Mesendoderm (in vitro differentiated cells): Measurements from ENCODE around the gene ADAM19. TPM values are rescaled to one million over a fixed set of nuclear protein-coding genes. Genes with fewer than 3 reads are reported as not detected.

Experiments
- DNase-seq: peaks from one replicate; pipeline ENCODE4 v3.0.0; 2013
- H2AK5ac ChIP-seq: 2 replicates; pipeline ENCODE4 v1.6.1; 2013; ENCODE audit warnings: low read length, inconsistent platforms
- H2BK120ac ChIP-seq: 2 replicates; pipeline ENCODE4 v1.6.1; 2013; ENCODE audit warnings: low read depth, mild to moderate bottlenecking, low read length, moderate library complexity, mixed read lengths
- H2BK15ac ChIP-seq: replicated peaks from 2 replicates; pipeline ENCODE4 v1.6.1; 2013; ENCODE audit warnings: low read depth, mild to moderate bottlenecking, moderate library complexity
- H2BK5ac ChIP-seq: 2 replicates; pipeline ENCODE4 v1.6.1; 2013; ENCODE audit warnings: low read length, inconsistent platforms
- H3K18ac ChIP-seq: 2 replicates; pipeline ENCODE4 v1.6.1; 2013; ENCODE audit warnings: mild to moderate bottlenecking, low read length, mixed read lengths
- H3K23ac ChIP-seq: one replicate; pipeline ENCODE4 v1.6.1; 2013; ENCODE audit warnings: low read length
- H3K27ac ChIP-seq: 2 replicates; pipeline ENCODE4 v1.5.1; 2013; ENCODE audit warnings: low read depth, mild to moderate bottlenecking, inconsistent platforms, low read length, moderate library complexity
- H3K27me3 ChIP-seq: 2 replicates; pipeline ENCODE4 v1.6.1; 2013; ENCODE audit warnings: low read length, control low read depth, mild to moderate bottlenecking, inconsistent platforms; ENCODE audit not compliant: insufficient read depth, poor library complexity
- H3K36me3 ChIP-seq: 2 replicates; pipeline ENCODE4 v1.6.1; 2013; ENCODE audit warnings: low read length, inconsistent platforms; ENCODE audit not compliant: control insufficient read depth, insufficient read depth
- H3K4ac ChIP-seq: one replicate; pipeline ENCODE4 v1.6.1; 2013; ENCODE audit warnings: low read depth, mild to moderate bottlenecking, low read length, moderate library complexity
- H3K4me1 ChIP-seq: 2 replicates; pipeline ENCODE4 v1.6.1; 2013; ENCODE audit warnings: low read depth, low read length, inconsistent platforms; ENCODE audit not compliant: control insufficient read depth
- H3K4me2 ChIP-seq: 2 replicates; pipeline ENCODE4 v1.6.1; 2013; ENCODE audit warnings: low read length
- H3K4me3 ChIP-seq: 2 replicates; pipeline ENCODE4 v1.5.1; 2013; ENCODE audit warnings: mild to moderate bottlenecking, low read length
- H3K56ac ChIP-seq: one replicate; pipeline ENCODE4 v1.6.1; 2013; ENCODE audit warnings: low read length
- H3K79me1 ChIP-seq: 2 replicates; pipeline ENCODE4 v1.6.1; 2013; ENCODE audit warnings: low read length, inconsistent platforms
- H3K79me2 ChIP-seq: 2 replicates; pipeline ENCODE4 v1.6.1; 2013; ENCODE audit warnings: mild to moderate bottlenecking, low read length; ENCODE audit not compliant: control insufficient read depth, insufficient read depth
- H3K9ac ChIP-seq: 2 replicates; pipeline ENCODE4 v1.6.1; 2013; ENCODE audit warnings: low read length, inconsistent platforms
- H4K5ac ChIP-seq: one replicate; pipeline ENCODE4 v1.6.1; 2013; ENCODE audit warnings: low read length
- H4K8ac ChIP-seq: one replicate; pipeline ENCODE4 v1.6.1; 2013; ENCODE audit warnings: low read depth, mild to moderate bottlenecking, control low read depth, low read length, moderate library complexity
- WGBS: extraction: QIAGEN DNeasy Blood & Tissue Kit; methylation state at CpG from one replicate; pipeline ENCODE4 v1.1.7; 2013; ENCODE audit warnings: low lambda C conversion rate, missing lambda C conversion rate; ENCODE audit not compliant: insufficient coverage; ENCODE audit errors: extremely low coverage; 5-methylcytosine and 5-hydroxymethylcytosine counted together
- polyA plus RNA-seq, 2 experiments: library from polyadenylated mRNA; stranded (reverse); fragments of 200-250 nt; gene quantifications; one replicate each; pipeline ENCODE4 v1.2.3, GENCODE V29; 2013

ADAM19 gene, protein sequence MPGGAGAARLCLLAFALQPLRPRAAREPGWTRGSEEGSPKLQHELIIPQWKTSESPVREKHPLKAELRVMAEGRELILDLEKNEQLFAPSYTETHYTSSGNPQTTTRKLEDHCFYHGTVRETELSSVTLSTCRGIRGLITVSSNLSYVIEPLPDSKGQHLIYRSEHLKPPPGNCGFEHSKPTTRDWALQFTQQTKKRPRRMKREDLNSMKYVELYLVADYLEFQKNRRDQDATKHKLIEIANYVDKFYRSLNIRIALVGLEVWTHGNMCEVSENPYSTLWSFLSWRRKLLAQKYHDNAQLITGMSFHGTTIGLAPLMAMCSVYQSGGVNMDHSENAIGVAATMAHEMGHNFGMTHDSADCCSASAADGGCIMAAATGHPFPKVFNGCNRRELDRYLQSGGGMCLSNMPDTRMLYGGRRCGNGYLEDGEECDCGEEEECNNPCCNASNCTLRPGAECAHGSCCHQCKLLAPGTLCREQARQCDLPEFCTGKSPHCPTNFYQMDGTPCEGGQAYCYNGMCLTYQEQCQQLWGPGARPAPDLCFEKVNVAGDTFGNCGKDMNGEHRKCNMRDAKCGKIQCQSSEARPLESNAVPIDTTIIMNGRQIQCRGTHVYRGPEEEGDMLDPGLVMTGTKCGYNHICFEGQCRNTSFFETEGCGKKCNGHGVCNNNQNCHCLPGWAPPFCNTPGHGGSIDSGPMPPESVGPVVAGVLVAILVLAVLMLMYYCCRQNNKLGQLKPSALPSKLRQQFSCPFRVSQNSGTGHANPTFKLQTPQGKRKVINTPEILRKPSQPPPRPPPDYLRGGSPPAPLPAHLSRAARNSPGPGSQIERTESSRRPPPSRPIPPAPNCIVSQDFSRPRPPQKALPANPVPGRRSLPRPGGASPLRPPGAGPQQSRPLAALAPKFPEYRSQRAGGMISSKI
- 126 TPM for polyA plus RNA-seq (2013, experiment 1 of 2)
- polyA plus RNA-seq (2013, experiment 2 of 2), result 123 TPM

GRCh38 chr5:157575381-157576020 lies at the start of gene ADAM19:
Gene ADAM19, minus strand, starts transcription at chr5:157575775. Its CDS starts 79 bp downstream, at chr5:157575696.
- no CpG with 5 or more reads among the region's 63 CpGs for WGBS
- peak within 1 kb of the TSS; percentile 99 for H3K27ac ChIP-seq
- DNase-seq, result peak; percentile 97

GRCh38 chr5:157624144-157624543 lies 48.6 kb upstream of the ADAM19 start:
- no peaks in the 10 kb centered on the region for H3K27me3 ChIP-seq
- H3K4me2 ChIP-seq, result no peak overlapping the region
- H2AK5ac ChIP-seq, result no peak overlapping the region
- no peaks in the 10 kb centered on the region for H3K79me2 ChIP-seq
- no peak overlapping the region for H2BK15ac ChIP-seq
- no peak overlapping the region for H3K56ac ChIP-seq
- no peaks in the 10 kb centered on the region for H3K79me1 ChIP-seq
- H3K36me3 ChIP-seq, result no peaks in the 10 kb centered on the region
- H3K4ac ChIP-seq, result no peak overlapping the region
- H3K18ac ChIP-seq, result no peak overlapping the region
- H4K5ac ChIP-seq, result no peak overlapping the region
- H3K23ac ChIP-seq, result no peak overlapping the region
- no CpG with 5 or more reads among the region's 2 CpGs for WGBS
- peaks cover 2% of the 10 kb centered on the region for H3K4me1 ChIP-seq
- H4K8ac ChIP-seq, result peak overlapping the region; percentile 28
- H2BK120ac ChIP-seq, result no peak overlapping the region
- no peak overlapping the region for H2BK5ac ChIP-seq
- H3K27ac ChIP-seq, result no peak overlapping the region
- no peak overlapping the region for H3K9ac ChIP-seq
- DNase-seq, result no peak
- H3K4me3 ChIP-seq, result no peak overlapping the region

More at GRCh38 chr5:157575381-157576020, at the start of gene ADAM19:
- Histone ChIP-seq H3K4me1 (peaks cover 20% of the 10 kb centered on the region), H3K36me3 (peaks cover 2% of the 10 kb centered on the region), H3K27me3 (no peaks in the 10 kb centered on the region), H3K18ac (peak within 1 kb of the TSS; percentile 98), H3K79me2 (peaks cover 39% of the 10 kb centered on the region), H2AK5ac (peak within 1 kb of the TSS; percentile 24), H4K8ac (peak within 1 kb of the TSS; percentile 77), H3K4me3 (peak within 1 kb of the TSS; percentile 93), H3K79me1 (peaks cover 3% of the 10 kb centered on the region), H2BK15ac (no peak within 1 kb of the TSS), H3K56ac (peak within 1 kb of the TSS; percentile 98), H3K9ac (peak within 1 kb of the TSS; percentile 82), H3K4ac (peak within 1 kb of the TSS; percentile 96), H3K4me2 (peak within 1 kb of the TSS; percentile 47), H4K5ac (peak within 1 kb of the TSS; percentile 82), H2BK120ac (peak within 1 kb of the TSS; percentile 98), H2BK5ac (peak within 1 kb of the TSS; percentile 94), H3K23ac (peak within 1 kb of the TSS; percentile 95)

GRCh38 chr5:157620776-157621175 lies 45.2 kb upstream of the ADAM19 start:
- no peak overlapping the region for H3K4ac ChIP-seq
- H3K18ac ChIP-seq, result no peak overlapping the region
- H3K56ac ChIP-seq, result no peak overlapping the region
- H4K5ac ChIP-seq, result no peak overlapping the region
- no peak overlapping the region for H3K27ac ChIP-seq
- no peaks in the 10 kb centered on the region for H3K27me3 ChIP-seq
- H3K36me3 ChIP-seq, result no peaks in the 10 kb centered on the region
- no peaks in the 10 kb centered on the region for H3K79me1 ChIP-seq
- no peak overlapping the region for H3K23ac ChIP-seq
- no peak overlapping the region for H3K4me2 ChIP-seq
- no peak overlapping the region for H4K8ac ChIP-seq
- no peak overlapping the region for H3K4me3 ChIP-seq
- no peaks in the 10 kb centered on the region for H3K4me1 ChIP-seq
- no peak overlapping the region for H2AK5ac ChIP-seq
- no peak overlapping the region for H3K9ac ChIP-seq
- DNase-seq, result no peak
- H2BK120ac ChIP-seq, result no peak overlapping the region
- H2BK5ac ChIP-seq, result no peak overlapping the region
- H2BK15ac ChIP-seq, result no peak overlapping the region
- no peaks in the 10 kb centered on the region for H3K79me2 ChIP-seq

- Histone ChIP-seq H3K79me1 (no peaks in the 10 kb centered on the region), H2BK120ac (no peak overlapping the region), H3K27ac (no peak overlapping the region), H3K9ac (no peak overlapping the region), H3K4ac (no peak overlapping the region), H2BK5ac (no peak overlapping the region), H3K23ac (no peak overlapping the region), H3K4me1 (no peaks in the 10 kb centered on the region), H2AK5ac (no peak overlapping the region), H4K5ac (no peak overlapping the region), H2BK15ac (peak overlapping the region; percentile 39), H4K8ac (no peak overlapping the region), H3K27me3 (no peaks in the 10 kb centered on the region), H3K18ac (no peak overlapping the region), H3K56ac (no peak overlapping the region), H3K4me3 (no peak overlapping the region), H3K36me3 (no peaks in the 10 kb centered on the region), H3K4me2 (no peak overlapping the region), H3K79me2 (no peaks in the 10 kb centered on the region)
- DNase-seq, result no peak
- no CpG with 5 or more reads among the region's 8 CpGs for WGBS
Observed at GRCh38 chr5:157618191-157618765, 42.7 kb upstream of the ADAM19 start.

GRCh38 chr5:157616785-157617184 lies 41.2 kb upstream of the ADAM19 start:
- H3K18ac ChIP-seq, result no peak overlapping the region
- no peaks in the 10 kb centered on the region for H3K79me1 ChIP-seq
- H3K79me2 ChIP-seq, result no peaks in the 10 kb centered on the region
- H3K4ac ChIP-seq, result no peak overlapping the region
- H3K4me3 ChIP-seq, result no peak overlapping the region
- no peak overlapping the region for H4K5ac ChIP-seq
- H2AK5ac ChIP-seq, result no peak overlapping the region
- no peak for DNase-seq
- H3K56ac ChIP-seq, result no peak overlapping the region
- no peaks in the 10 kb centered on the region for H3K27me3 ChIP-seq
- H3K23ac ChIP-seq, result no peak overlapping the region
- H3K4me1 ChIP-seq, result no peaks in the 10 kb centered on the region
- H3K36me3 ChIP-seq, result no peaks in the 10 kb centered on the region
- H2BK5ac ChIP-seq, result no peak overlapping the region
- H2BK120ac ChIP-seq, result no peak overlapping the region
- H2BK15ac ChIP-seq, result no peak overlapping the region
- no peak overlapping the region for H3K4me2 ChIP-seq
- H3K27ac ChIP-seq, result no peak overlapping the region
- no peak overlapping the region for H4K8ac ChIP-seq
- no peak overlapping the region for H3K9ac ChIP-seq
- WGBS, result no CpG with 5 or more reads among the region's 4 CpGs
